Duodenal mucosa (tissue), 2 donors: Measurements from ENCODE around the gene TNIK.

Experiments
- H3K27ac ChIP-seq: one replicate; pipeline ENCODE4 v1.7.0; 2013; ENCODE audit warnings: low read depth, low read length
- H3K27me3 ChIP-seq, 2 donors: one replicate each; pipeline ENCODE4 v1.7.0; 2013; ENCODE audit warnings: low read length in 2 of 2, control low read depth in 1 of 2; ENCODE audit not compliant: insufficient read depth in 2 of 2, control insufficient read depth in 1 of 2
- H3K36me3 ChIP-seq, 2 donors: one replicate each; pipeline ENCODE4 v1.7.0; 2013; ENCODE audit warnings: low read length in 2 of 2, control low read depth in 1 of 2; ENCODE audit not compliant: insufficient read depth in 2 of 2, control insufficient read depth in 1 of 2
- H3K4me1 ChIP-seq, 2 donors: one replicate each; pipeline ENCODE4 v1.7.0; 2013; ENCODE audit warnings: low read length in 2 of 2, control low read depth in 1 of 2; ENCODE audit not compliant: insufficient read depth in 2 of 2, control insufficient read depth in 1 of 2
- H3K4me3 ChIP-seq, 2 donors: one replicate each; pipeline ENCODE4 v1.7.0; 2013; ENCODE audit warnings: low read length in 2 of 2, low read depth in 1 of 2
- H3K9ac ChIP-seq, 2 donors: one replicate each; pipeline ENCODE4 v1.7.0; 2013; ENCODE audit warnings: low read length in 2 of 2, low read depth in 1 of 2
- H3K9me3 ChIP-seq, 2 donors: one replicate each; pipeline ENCODE4 v1.7.0; 2013; ENCODE audit warnings: low read length in 2 of 2, control low read depth in 1 of 2; ENCODE audit not compliant: control insufficient read depth in 1 of 2

TNIK gene

DNA sequence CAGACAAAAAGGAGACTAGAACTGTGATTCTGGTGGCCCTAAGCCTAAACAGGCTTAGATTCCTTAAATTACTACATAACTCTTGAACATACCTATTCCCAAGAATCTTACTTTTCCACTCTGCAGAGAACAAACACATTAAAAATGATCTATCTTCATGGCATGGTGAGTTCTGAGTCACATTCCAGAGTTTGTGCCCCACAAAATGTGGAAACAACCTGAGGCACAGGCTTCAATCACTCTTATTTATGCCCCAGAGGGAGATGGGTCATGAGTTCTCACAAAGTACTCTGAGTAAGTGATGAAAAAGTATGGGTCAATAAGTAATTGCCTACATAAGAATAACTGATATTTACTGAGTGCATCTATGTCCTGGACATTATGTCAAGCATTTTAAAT, 296.1 kb downstream of the TNIK start:
- Histone ChIP-seq H3K27ac (no peak overlapping the region), H3K4me1 (peaks cover 26 to 39% of the 10 kb centered on the region in 2 donors), H3K9me3 (peaks cover 3 to 6% of the 10 kb centered on the region in 2 donors), H3K4me3 (no peak overlapping the region), H3K27me3 (no peaks in the 10 kb centered on the region), H3K36me3 (peaks cover 7 to 28% of the 10 kb centered on the region in 2 donors), H3K9ac (no peak overlapping the region)

DNA sequence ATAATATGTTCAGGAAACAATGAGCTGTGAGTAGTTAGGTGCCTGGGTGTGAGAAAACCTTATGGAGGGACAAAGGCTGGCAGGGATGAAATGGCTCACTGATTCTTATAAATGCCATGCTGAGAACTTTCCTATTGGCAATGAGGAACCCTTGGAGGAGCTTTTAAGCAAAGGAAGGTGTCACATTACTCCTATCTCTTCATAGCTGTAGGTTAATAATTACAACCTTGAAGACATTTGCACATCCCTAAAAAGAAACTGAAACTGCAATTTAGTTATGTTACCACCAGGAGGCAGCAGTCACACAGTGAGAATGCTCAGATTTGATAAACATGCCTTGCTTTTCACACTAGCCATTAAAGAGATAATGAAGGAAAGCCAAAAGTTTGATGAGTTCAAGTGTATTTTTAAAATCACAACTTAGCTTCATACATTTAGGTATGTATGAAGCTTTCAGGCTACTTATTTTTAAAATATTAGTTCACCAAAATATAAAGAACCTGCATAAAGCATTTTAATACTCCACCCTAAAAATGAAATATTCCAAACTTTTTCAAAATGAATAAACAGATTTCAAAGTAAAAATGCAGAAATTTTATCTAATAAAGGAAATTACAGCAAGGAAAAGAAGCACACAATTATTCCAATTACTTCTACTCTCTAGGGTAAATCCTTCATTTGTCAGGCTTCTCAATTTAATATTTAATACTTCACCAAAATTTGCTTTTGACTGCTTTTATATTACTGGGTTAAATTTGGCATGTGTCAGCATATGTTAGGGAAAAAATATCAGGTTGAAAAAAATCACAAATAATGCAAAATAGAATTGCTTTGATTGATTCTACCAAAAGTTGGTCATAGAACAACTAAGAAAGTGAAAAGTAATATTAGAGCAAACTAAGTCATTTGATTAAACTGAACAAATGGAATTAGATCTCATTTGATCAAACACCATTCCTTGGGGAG, 296.8 kb downstream of the TNIK start:
- Histone ChIP-seq H3K9ac (no peak overlapping the region), H3K4me3 (no peak overlapping the region), H3K27ac (no peak overlapping the region), H3K36me3 (peaks cover 7 to 32% of the 10 kb centered on the region in 2 donors), H3K9me3 (peaks cover 3 to 6% of the 10 kb centered on the region in 2 donors), H3K27me3 (no peaks in the 10 kb centered on the region), H3K4me1 (peaks cover 19 to 33% of the 10 kb centered on the region in 2 donors)

DNA sequence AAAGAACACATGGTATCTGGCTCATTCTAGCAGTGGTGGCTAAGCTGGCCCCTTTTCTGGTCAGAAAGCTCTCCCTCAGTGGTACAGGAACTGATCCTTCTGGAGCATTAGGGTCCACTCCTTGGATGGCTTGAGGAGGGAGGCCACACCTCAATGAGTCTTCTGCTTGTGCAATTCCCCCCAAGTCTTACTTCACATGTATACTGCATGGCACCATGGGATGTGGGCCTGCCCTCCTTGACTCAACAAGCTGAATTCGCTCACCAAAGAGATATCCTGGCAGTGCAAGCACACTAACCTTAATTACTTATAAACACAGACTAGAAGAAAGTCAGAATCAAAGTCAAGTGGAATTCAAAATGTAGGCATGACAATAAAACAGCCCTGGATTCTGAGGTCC, 299.9 kb downstream of the TNIK start:
- Histone ChIP-seq H3K27me3 (no peaks in the 10 kb centered on the region), H3K27ac (no peak overlapping the region), H3K4me1 (peaks cover 14 to 18% of the 10 kb centered on the region in 2 donors), H3K9ac (no peak overlapping the region), H3K9me3 (peaks cover 3 to 6% of the 10 kb centered on the region in 2 donors), H3K36me3 (peaks cover 12 to 40% of the 10 kb centered on the region in 2 donors), H3K4me3 (no peak overlapping the region)

DNA sequence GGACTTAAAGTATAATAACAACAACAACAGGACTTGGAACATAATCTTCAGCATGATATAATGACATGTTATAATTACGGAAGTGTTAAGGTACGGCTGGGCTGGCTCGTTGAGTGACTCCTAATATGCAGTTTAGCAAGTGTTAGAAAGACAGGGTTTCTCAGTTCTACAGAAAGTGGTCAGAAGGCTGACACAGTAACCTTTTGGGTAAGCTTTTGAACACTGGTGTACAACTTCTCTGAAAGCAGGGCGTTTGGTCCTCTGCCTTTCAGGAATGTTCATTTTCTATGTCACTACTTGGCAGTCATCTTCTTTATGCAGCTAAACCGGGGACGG, 300.4 kb downstream of the TNIK start:
- Histone ChIP-seq H3K4me1 (peaks cover 17 to 22% of the 10 kb centered on the region in 2 donors), H3K27me3 (no peaks in the 10 kb centered on the region), H3K4me3 (no peak overlapping the region), H3K9me3 (peaks cover 3 to 6% of the 10 kb centered on the region in 2 donors), H3K36me3 (peaks cover 12 to 43% of the 10 kb centered on the region in 2 donors), H3K27ac (no peak overlapping the region), H3K9ac (no peak overlapping the region)

DNA sequence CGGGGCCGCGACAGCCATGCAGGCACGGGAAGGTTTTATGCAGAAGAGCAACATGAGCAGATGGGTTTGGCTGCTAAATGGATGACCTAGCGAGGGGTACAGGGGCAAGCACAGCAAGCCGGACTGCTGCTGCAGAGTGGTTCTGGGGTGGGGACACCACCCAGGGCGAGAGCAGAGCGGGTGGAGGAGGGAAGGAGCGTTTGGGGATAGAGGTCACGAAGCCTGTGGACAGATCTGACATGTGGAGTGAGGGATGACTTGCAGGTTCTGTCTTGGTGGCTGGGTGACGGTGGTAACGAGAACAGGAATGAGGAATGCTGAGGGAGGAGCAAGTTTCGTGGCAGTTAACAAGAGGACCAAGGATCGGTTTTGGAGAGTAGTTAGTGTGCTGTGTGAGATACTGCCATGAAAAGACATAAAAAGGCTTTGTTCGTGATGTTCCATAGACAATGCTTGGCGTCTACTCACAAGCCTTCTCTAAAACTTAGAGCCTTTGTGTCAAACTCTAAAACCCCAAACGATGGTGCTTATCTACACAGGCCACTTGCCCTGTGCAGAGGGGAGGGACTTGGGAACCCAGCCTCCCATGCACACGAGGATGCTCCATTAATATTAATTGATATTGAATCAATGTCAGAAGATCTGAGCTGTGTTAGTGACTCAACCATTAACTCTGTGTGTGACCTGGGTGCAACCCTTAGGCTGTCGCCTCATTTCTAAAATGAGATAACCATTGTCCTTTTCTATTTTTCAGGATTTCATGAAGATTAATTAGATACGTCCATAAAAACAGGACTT, 301.0 kb downstream of the TNIK start:
- Histone ChIP-seq H3K9ac (no peak overlapping the region), H3K27ac (no peak overlapping the region), H3K4me3 (no peak overlapping the region), H3K27me3 (no peaks in the 10 kb centered on the region), H3K36me3 (peaks cover 12 to 43% of the 10 kb centered on the region in 2 donors), H3K9me3 (peaks cover 3 to 6% of the 10 kb centered on the region in 2 donors), H3K4me1 (peaks cover 17 to 22% of the 10 kb centered on the region in 2 donors)

DNA sequence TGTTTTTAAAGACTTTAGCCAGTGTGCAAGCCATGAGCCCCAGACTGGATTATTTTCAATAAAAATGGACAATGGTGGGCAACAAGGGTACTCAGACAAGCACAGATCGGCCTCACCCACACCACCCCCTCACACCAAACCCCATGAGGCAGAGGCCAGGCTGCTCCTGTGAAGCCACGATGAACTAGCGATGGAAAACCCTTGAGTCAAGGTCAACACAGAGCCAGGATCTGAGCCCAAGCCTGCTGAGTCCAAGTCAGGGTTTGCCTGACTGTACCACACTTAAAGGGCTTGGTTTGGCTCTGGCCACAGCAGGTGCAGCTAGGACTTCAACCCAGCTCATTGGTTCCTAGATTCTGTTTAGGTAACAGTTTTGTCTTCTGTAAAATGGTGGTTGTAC, 302.2 kb downstream of the TNIK start:
- Histone ChIP-seq H3K9ac (no peak overlapping the region), H3K4me1 (peaks cover 17 to 21% of the 10 kb centered on the region in 2 donors), H3K27me3 (no peaks in the 10 kb centered on the region), H3K27ac (no peak overlapping the region), H3K36me3 (peaks cover 9 to 45% of the 10 kb centered on the region in 2 donors), H3K4me3 (no peak overlapping the region), H3K9me3 (peaks cover 2 to 3% of the 10 kb centered on the region in 2 donors)

DNA sequence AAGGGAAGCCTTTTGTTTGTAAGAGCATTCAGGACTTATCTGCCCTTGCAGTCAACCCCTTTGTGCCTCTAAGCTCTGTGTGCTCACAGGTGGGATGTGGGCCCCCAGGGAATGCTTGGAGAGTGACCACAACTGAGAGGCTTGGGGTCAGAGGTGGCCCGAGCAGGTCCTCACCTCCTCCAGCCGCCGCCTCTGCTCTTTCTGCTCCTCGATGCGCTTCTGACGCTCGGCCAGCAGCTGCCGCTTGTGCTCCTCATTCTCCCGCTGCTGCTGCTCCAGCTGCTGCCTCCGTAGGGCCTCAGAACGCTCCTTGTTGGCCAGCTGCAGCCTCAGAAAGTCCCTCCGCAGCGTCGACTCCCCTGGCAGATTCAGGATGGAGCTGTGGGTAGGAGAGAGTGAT, 302.9 kb downstream of the TNIK start:
- H3K36me3 ChIP-seq = peaks cover 5 to 45% of the 10 kb centered on the region in 2 donors
- no peak overlapping the region for H3K9ac ChIP-seq
- peaks cover 17% of the 10 kb centered on the region in 2 donors for H3K4me1 ChIP-seq
- H3K4me3 ChIP-seq = no peak overlapping the region
- H3K9me3 ChIP-seq = no peaks in the 10 kb centered on the region
- H3K27me3 ChIP-seq = no peaks in the 10 kb centered on the region
- no peak overlapping the region for H3K27ac ChIP-seq

DNA sequence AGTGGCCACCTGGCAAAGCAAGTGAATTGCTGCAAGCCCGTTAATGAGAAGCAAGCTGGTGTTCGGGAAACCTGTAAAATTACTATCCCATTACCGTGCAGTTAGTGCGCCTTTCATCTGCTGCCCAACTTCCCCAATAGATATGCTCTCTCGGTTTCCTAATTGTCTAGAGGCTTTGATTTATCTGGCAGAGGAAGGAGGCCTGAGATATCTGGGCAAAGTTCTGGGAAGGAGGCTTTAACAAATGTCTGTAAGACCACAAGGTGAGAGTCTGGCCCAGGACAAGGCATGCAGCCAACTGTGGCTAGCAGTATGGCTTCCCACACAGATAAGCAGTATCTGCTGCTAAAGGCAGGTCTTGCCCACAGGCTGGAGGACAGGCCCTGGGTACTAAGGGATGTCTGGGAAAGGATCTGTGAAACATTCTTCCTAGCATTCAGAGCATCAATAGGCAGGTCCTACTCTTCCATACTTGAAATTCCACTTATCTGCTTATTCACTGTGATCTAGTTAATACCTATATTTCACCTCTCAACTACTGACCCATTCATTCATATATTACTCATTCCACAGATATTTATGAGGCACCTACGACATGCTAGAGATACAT, 303.7 kb downstream of the TNIK start:
- Histone ChIP-seq H3K4me3 (no peak overlapping the region), H3K27ac (no peak overlapping the region), H3K36me3 (peaks cover 5 to 50% of the 10 kb centered on the region in 2 donors), H3K27me3 (no peaks in the 10 kb centered on the region), H3K9ac (no peak overlapping the region), H3K9me3 (no peaks in the 10 kb centered on the region), H3K4me1 (peaks cover 17% of the 10 kb centered on the region in 2 donors)

DNA sequence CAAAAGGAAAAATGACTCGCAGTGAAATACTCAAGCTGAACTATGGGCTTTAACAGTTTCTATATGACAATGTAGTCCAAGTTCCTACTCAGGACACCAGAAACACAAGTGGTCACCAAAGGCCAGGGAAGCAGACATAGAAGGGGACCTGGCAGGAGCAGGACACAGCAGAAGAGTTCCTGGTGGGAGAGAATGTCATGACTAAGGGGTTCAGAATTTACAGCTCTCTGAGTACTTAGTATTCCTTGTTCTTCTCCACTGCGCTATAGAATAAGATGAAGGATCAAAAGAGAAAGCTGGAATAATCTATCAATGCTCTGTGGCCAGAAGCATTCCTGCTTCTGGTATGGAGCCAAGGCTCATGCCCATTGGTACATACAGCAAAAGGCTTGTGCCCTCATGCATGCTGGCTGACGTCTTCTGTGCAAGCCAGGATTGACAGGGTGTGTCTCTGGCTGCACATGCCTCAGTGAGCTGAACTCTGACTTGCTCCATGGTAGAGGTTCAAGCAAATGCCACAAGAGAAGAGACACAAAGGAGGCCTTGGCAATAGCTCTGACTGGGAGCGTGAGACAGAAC, 305.0 kb downstream of the TNIK start:
- no peaks in the 10 kb centered on the region for H3K9me3 ChIP-seq
- H3K4me3 ChIP-seq = peak overlapping the region in 1 of 2 donors; percentile 2
- H3K36me3 ChIP-seq = peaks cover 5 to 45% of the 10 kb centered on the region in 2 donors
- peaks cover 17% of the 10 kb centered on the region in 2 donors for H3K4me1 ChIP-seq
- H3K9ac ChIP-seq = no peak overlapping the region
- H3K27ac ChIP-seq = no peak overlapping the region
- no peaks in the 10 kb centered on the region for H3K27me3 ChIP-seq
